Adrenal gland (tissue), 5 donors: ENCODE results near the gene SERPINC1.

ENCODE experiments used
- CTCF ChIP-seq, 6 experiments: fragments of 450-650 bp in 4 of 6; fragments of 200-600 bp in 2 of 6; sonication (generic) in 1 of 6; IDR thresholded peaks; 1 replicate in 5 of 6; 2 replicates in 1 of 6; pipeline versions ENCODE4 v1.5.1 to v1.8.0; 2016 to 2021; ENCODE audit warnings: antibody characterized with exemption in 6 of 6, mild to moderate bottlenecking in 2 of 6, moderate library complexity in 1 of 6
- POLR2A ChIP-seq, 2 donors: fragments of 450-650 bp; IDR thresholded peaks; one replicate each; pipeline ENCODE4 v1.6.1; 2017; ENCODE audit warnings: antibody characterized with exemption in 2 of 2, mild to moderate bottlenecking in 2 of 2, moderate library complexity in 1 of 2
- donor health status: DM: no; HTN: no; CAD: no.

- TF ChIP-seq POLR2A (IDR thresholded peaks at IDR 0.05) (no peak), CTCF (IDR thresholded peaks at IDR 0.05) (no peak)
Observed at GRCh38 chr1:173954179-173954578, 37.1 kb upstream of the SERPINC1 start.
